ENCODE measurements around the gene HAPLN1.

- TF ChIP-seq MAX (IDR thresholded peaks at IDR 0.05; ENCODE audit: low read depth) = no peak
- no peak for TF ChIP-seq SIN3A (IDR thresholded peaks at IDR 0.05; ENCODE audit: borderline replicate concordance, low read depth, low read length)
- TF ChIP-seq CTCF (IDR thresholded peaks at IDR 0.05) = no peak
- no peak for TF ChIP-seq TAF1 (IDR thresholded peaks at IDR 0.05; ENCODE audit: borderline replicate concordance, low read depth, low read length)
- no peak for TF ChIP-seq FOXM1 (IDR thresholded peaks at IDR 0.05; ENCODE audit: low read depth)
- TF ChIP-seq POLR2AphosphoS5 (IDR thresholded peaks at IDR 0.05; ENCODE audit: low read depth, low read length) = no peak
- TF ChIP-seq YY1 (IDR thresholded peaks at IDR 0.05; ENCODE audit: low read depth) = no peak
- no peak for TF ChIP-seq GATA2 (CRISPR knock-in tag; IDR thresholded peaks at IDR 0.05)
Observed at GRCh38 chr5:83709973-83710372, 10.7 kb downstream of the HAPLN1 start.

Data from SK-N-SH (cell line).